Activated gamma-delta T cell (primary cell): ENCODE data around the gene CDR2L.
"Not testable (repeated sequence)": the region's sequence is repeated elsewhere in the genome, so short reads cannot be mapped to it uniquely, and the experiment has no call there.

Source experiments
- DNase-seq: peaks from one replicate; lab custom pipeline; 2025; lab: John Stamatoyannopoulos, UW

The CDR2L gene

GRCh38 chr17:74959826-74960515 lies 27.5 kb upstream of the CDR2L start:
- DNase-seq = no peak

GRCh38 chr17:74960570-74961342 lies 26.7 kb upstream of the CDR2L start:
- no peak for DNase-seq

GRCh38 chr17:74961657-74962350 lies 25.6 kb upstream of the CDR2L start:
- DNase-seq = no peak

GRCh38 chr17:74962622-74963394 lies 24.6 kb upstream of the CDR2L start:
- no peak for DNase-seq

- DNase-seq = no peak
Observed at GRCh38 chr17:74963656-74964055, 23.8 kb upstream of the CDR2L start.

- no peak for DNase-seq
Observed at GRCh38 chr17:74964246-74964761, 23.1 kb upstream of the CDR2L start.

- no peak for DNase-seq
Observed at GRCh38 chr17:74964988-74965622, 22.3 kb upstream of the CDR2L start.

GRCh38 chr17:74968361-74968780 lies 19.1 kb upstream of the CDR2L start:
- no peak for DNase-seq

GRCh38 chr17:74969501-74969900 lies 17.9 kb upstream of the CDR2L start:
- DNase-seq = not testable (repeated sequence)

- DNase-seq = no peak
Observed at GRCh38 chr17:74970395-74970794, 17.0 kb upstream of the CDR2L start.

GRCh38 chr17:74971069-74971841 lies 16.2 kb upstream of the CDR2L start:
- no peak for DNase-seq

GRCh38 chr17:74971842-74972106 lies 15.7 kb upstream of the CDR2L start:
- no peak for DNase-seq

GRCh38 chr17:74972107-74972972 lies 15.1 kb upstream of the CDR2L start, which contains the start of gene HID1:
Gene HID1, minus strand, starts transcription at chr17:74972759. Its CDS starts 103 bp downstream, at chr17:74972656.
- DNase-seq = peak; percentile 72

- DNase-seq = no peak
Observed at GRCh38 chr17:74972973-74973328, 14.5 kb upstream of the CDR2L start.

GRCh38 chr17:74975943-74976342 lies 11.5 kb upstream of the CDR2L start:
- DNase-seq = no peak

- no peak for DNase-seq
Observed at GRCh38 chr17:74977802-74978201, 9.6 kb upstream of the CDR2L start.

- DNase-seq = no peak
Observed at GRCh38 chr17:74978240-74978639, 9.2 kb upstream of the CDR2L start.

- DNase-seq = no peak
Observed at GRCh38 chr17:74979408-74980146, 7.9 kb upstream of the CDR2L start.
